ENCODE data around the gene TMBIM1.

Gene TMBIM1

DNA sequence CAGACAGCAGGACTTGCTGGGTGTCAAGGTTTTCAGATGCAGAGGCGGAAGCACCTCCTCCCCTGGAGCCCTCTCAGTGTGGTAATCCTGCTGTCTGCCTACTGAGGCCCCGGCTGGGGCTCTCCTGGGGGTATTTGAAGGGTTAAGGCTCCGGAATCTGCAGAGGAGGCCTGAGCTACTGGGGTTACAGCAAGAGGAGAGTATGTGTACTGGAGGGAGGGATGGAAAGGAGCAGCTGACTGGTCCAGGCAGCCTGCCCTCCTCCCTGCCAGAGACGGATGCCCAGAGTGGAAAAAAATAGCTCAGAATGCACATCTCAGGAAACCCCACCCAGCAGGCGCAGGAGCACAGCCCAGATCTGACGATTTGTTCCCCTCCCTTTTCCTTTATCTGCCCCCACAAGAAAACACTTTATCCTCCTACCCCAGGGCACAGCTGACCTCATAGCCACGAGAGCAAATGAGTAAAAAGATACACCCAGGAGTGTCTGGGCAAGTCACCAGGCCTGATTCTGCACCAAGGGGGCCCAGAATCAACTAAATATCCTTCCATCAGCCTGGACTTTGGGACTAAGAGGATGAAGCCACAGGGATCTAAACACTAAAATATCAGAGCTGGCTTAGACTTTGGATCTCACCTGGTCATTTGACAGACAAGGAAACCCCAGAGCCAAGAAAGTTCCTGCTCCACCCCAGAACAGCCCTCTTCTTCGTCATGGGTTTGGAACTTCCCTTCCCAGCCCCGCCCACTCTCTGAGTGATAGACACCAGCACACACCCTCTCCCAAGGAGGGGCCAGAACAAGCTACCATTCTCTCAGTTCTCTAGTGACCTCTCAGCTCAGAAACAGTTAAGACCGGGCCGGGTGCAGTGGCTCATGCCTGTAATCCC lies 5.5 kb downstream of the TMBIM1 start:
- Histone ChIP-seq H3K36me3 (ENCODE audit: control insufficient read depth, insufficient read depth, low read length, severe bottlenecking) (peaks cover 21% of the 10 kb centered on the region), H3K4me1 (ENCODE audit: control insufficient read depth, insufficient read depth, low read length) (peaks cover 89% of the 10 kb centered on the region), H3K27me3 (replicated peaks; ENCODE audit: control insufficient read depth, insufficient read depth, low read length) (no peaks in the 10 kb centered on the region), H3K4me3 (ENCODE audit: low read length) (peak overlapping the region; percentile 83), H3K9me3 (ENCODE audit: control insufficient read depth, low read length) (no peaks in the 10 kb centered on the region), H3K9ac (ENCODE audit: low read length) (peak overlapping the region; percentile 98)
- peak; percentile 97 for DNase-seq (ENCODE audit: low read depth)

DNA sequence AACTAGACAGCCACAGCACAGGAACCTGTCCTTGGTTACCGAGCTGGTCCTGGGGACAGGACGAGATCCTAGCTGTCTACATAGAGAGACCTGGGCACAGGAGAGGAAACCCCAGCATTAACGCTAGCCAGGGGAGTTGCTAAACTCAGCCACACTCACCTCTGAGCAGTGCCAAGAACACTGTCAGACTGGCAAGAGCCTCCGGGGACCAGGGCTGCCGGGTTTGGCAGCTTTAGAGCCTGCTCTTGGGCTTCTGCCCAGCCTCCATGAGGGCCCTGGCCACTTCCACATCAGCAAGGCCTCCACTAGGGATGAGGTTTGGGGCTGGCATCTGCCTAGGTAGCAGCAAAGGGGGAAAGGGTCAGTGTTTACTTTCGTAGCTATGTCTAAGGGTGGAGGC lies 6.7 kb downstream of the TMBIM1 start:
- H3K9me3 ChIP-seq (ENCODE audit: control insufficient read depth, low read length) = no peaks in the 10 kb centered on the region
- peak overlapping the region; percentile 83 for H3K4me3 ChIP-seq (ENCODE audit: low read length)
- DNase-seq (ENCODE audit: low read depth) = peak; percentile 61
- peak overlapping the region; percentile 98 for H3K9ac ChIP-seq (ENCODE audit: low read length)
- H3K27me3 ChIP-seq (replicated peaks; ENCODE audit: control insufficient read depth, insufficient read depth, low read length) = no peaks in the 10 kb centered on the region
- peaks cover 85% of the 10 kb centered on the region for H3K4me1 ChIP-seq (ENCODE audit: control insufficient read depth, insufficient read depth, low read length)
- peaks cover 29% of the 10 kb centered on the region for H3K36me3 ChIP-seq (ENCODE audit: control insufficient read depth, insufficient read depth, low read length, severe bottlenecking)

DNA sequence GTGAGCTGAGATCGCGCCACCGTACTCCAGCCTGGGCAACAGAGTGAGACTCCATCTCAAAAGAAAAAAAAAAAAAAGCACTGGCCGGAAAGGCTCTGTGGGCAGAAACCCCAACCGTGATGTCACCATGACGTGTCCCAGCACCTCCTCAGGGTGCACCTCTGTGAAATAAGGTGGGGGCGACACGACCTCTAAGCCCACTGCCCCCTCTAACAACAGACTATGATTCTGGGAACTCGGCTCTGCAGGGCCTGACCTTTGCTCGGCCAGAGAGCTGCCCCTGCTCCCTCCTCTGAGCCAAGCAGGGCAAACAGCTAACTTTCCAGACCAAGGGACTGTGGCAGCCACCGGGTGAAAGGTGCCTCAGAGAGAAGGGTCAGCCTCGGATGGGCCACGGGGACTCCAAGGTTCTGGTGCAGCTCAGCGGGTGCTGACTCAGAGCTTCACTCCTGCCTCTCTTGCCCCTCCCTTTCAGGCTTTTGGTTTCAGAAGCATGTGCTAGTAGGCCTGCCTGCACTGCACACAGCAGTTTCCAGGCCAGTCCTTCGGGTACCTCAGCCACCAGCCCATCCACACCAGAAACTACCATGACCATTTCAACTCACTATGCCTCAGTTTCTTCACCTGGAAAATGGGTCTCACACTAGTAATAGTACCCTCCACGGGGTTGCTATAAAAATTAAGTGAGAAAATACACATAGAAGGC lies 8.0 kb downstream of the TMBIM1 start:
- peaks cover 74% of the 10 kb centered on the region for H3K4me1 ChIP-seq (ENCODE audit: control insufficient read depth, insufficient read depth, low read length)
- peak overlapping the region; percentile 68 for H3K4me3 ChIP-seq (ENCODE audit: low read length)
- H3K9ac ChIP-seq (ENCODE audit: low read length) = peak overlapping the region; percentile 98
- peak; percentile 85 for DNase-seq (ENCODE audit: low read depth)
- peaks cover 43% of the 10 kb centered on the region for H3K36me3 ChIP-seq (ENCODE audit: control insufficient read depth, insufficient read depth, low read length, severe bottlenecking)
- H3K9me3 ChIP-seq (ENCODE audit: control insufficient read depth, low read length) = no peaks in the 10 kb centered on the region
- no peaks in the 10 kb centered on the region for H3K27me3 ChIP-seq (replicated peaks; ENCODE audit: control insufficient read depth, insufficient read depth, low read length)

DNA sequence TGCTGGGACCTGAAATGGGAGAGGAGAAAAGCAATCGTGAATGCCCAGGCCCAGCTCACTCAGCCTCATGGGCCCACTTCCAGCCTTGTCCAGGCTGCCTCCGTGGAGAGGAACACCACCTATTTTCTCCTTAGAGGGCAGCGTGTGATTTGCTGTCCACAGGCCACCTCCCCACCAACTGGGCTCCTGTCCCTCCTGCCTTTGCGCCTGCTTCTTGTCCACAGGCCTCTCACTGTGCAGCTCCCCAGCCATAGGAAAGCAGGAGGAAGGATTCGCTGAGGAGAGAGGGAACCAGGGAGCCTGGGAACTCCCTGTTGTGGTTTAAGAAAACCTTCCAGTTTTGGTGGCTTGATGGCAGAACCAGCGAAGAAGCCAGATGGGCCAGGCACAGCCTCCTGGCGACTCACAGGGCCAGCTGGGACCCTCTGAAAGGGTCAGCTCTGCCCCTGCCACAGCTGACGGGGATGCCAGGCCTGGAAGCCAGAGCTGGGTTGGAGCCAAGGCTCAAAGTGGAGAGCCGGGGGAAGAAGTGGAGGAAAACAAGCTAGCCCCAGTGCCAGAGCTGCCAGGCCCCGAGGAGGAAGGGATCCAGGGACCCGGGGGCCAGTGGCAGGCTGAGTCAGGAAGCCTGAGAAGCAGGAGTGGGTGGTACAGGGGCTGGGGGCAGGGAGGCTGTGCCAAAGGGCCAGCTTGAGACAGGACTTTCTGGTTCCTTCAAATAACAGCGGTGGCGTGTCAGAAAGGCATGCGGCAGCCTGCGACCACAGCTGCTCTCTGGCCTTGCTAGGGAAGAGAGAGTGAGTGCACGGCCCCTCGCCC lies 9.9 kb downstream of the TMBIM1 start:
- Histone ChIP-seq H3K4me3 (ENCODE audit: low read length) (no peak overlapping the region), H3K36me3 (ENCODE audit: control insufficient read depth, insufficient read depth, low read length, severe bottlenecking) (peaks cover 56% of the 10 kb centered on the region), H3K4me1 (ENCODE audit: control insufficient read depth, insufficient read depth, low read length) (peaks cover 59% of the 10 kb centered on the region), H3K9ac (ENCODE audit: low read length) (peak overlapping the region; percentile 98), H3K27me3 (replicated peaks; ENCODE audit: control insufficient read depth, insufficient read depth, low read length) (no peaks in the 10 kb centered on the region), H3K9me3 (ENCODE audit: control insufficient read depth, low read length) (no peaks in the 10 kb centered on the region)
- no peak for DNase-seq (ENCODE audit: low read depth)

DNA sequence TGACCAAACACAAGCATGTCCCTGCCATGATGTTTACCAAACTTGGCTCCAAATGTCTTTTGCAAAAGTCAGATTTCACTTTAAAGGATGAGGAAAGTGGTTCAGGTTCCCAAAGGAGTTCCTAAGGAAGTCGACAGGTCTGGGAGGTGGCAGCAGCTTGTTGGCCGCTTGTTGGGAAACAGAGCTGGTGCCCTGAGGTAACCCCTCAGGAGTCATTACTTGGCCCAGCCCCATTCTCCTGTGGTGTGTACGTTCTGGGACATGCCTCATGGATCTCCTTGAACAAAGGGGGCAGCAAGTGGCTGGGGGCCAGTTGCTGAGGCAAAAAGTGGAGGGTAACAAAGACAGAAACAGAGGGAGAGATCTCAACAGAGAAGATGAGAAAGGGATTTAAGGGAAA lies 10.9 kb downstream of the TMBIM1 start:
- no peaks in the 10 kb centered on the region for H3K9me3 ChIP-seq (ENCODE audit: control insufficient read depth, low read length)
- peaks cover 51% of the 10 kb centered on the region for H3K4me1 ChIP-seq (ENCODE audit: control insufficient read depth, insufficient read depth, low read length)
- no peak overlapping the region for H3K4me3 ChIP-seq (ENCODE audit: low read length)
- no peak for DNase-seq (ENCODE audit: low read depth)
- peaks cover 66% of the 10 kb centered on the region for H3K36me3 ChIP-seq (ENCODE audit: control insufficient read depth, insufficient read depth, low read length, severe bottlenecking)
- no peaks in the 10 kb centered on the region for H3K27me3 ChIP-seq (replicated peaks; ENCODE audit: control insufficient read depth, insufficient read depth, low read length)
- H3K9ac ChIP-seq (ENCODE audit: low read length) = peak overlapping the region; percentile 98

DNA sequence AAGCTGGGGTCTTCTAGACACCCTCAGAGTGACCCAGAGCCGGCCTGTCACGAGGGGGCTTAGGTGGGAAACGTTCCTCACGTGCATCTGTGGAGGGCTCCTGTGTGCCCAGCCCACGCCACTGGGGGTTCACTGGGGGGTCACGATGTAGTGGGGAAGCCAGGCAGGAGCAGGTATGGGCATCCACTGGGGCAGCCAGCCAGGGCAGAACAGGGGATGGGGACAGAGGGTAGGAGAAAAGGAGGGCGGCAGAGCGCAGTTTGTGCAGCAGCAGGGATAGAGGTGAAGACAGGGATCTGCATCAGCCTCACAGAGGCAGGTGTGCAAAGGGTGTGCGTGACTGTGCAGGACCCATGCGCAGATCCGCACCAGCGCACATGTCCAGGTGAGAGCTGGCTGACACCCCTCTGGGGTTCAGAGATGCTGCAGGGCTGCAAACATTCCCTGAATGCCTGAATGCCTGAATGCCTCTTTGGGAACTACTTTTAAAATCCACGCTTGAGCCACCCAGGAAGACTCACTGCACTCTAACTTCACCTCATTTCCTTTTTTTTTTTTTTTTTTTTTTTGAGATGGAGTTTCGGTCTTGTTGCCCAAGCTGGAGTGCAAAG lies 11.9 kb downstream of the TMBIM1 start:
- H3K27me3 ChIP-seq (replicated peaks; ENCODE audit: control insufficient read depth, insufficient read depth, low read length) = no peaks in the 10 kb centered on the region
- no peak overlapping the region for H3K4me3 ChIP-seq (ENCODE audit: low read length)
- no peak for DNase-seq (ENCODE audit: low read depth)
- H3K4me1 ChIP-seq (ENCODE audit: control insufficient read depth, insufficient read depth, low read length) = peaks cover 41% of the 10 kb centered on the region
- no peaks in the 10 kb centered on the region for H3K9me3 ChIP-seq (ENCODE audit: control insufficient read depth, low read length)
- peaks cover 77% of the 10 kb centered on the region for H3K36me3 ChIP-seq (ENCODE audit: control insufficient read depth, insufficient read depth, low read length, severe bottlenecking)
- no peak overlapping the region for H3K9ac ChIP-seq (ENCODE audit: low read length)

DNA sequence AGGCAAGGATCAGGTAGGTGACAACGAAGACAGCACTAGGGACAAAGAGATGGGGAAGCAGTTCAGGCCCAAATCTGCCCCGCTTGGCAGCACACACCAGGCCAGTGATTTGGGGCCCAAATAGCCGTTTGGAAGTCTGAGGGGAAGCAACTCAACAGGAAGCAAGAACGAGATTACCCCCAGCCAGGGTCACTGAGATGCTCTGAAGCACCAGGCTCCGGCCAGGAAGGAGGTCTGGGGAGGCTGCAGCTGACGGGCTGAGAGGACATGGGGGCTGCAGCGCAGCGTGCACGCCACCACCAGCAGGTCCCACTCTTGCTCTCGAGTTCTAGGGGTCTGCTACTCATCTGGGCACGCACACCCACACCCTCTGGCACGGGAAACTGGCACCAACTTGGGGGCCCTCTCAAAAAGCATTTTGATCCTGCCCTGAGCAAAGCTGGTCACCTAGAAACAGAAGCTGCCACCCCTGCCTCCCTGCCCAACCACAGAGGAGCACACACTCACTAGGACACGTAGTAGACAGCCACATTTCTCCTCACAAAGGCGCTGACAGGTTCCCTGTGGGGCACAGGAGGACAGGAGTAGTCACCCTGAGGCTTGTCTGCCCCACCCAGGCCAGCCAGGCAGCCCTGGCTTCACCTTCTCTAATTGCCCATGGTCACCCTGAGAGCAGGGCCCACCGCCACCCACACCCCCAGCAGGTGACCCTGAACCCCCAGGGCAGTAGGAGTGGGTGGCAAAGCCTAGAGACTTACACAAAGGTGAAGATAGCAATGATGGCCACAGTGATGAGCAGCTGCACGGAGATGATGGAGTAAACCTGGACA lies 13.6 kb downstream of the TMBIM1 start:
- Histone ChIP-seq H3K9ac (ENCODE audit: low read length) (no peak overlapping the region), H3K27me3 (replicated peaks; ENCODE audit: control insufficient read depth, insufficient read depth, low read length) (no peaks in the 10 kb centered on the region), H3K4me1 (ENCODE audit: control insufficient read depth, insufficient read depth, low read length) (peaks cover 41% of the 10 kb centered on the region), H3K4me3 (ENCODE audit: low read length) (no peak overlapping the region), H3K9me3 (ENCODE audit: control insufficient read depth, low read length) (no peaks in the 10 kb centered on the region), H3K36me3 (ENCODE audit: control insufficient read depth, insufficient read depth, low read length, severe bottlenecking) (peaks cover 93% of the 10 kb centered on the region)
- DNase-seq (ENCODE audit: low read depth) = no peak

DNA sequence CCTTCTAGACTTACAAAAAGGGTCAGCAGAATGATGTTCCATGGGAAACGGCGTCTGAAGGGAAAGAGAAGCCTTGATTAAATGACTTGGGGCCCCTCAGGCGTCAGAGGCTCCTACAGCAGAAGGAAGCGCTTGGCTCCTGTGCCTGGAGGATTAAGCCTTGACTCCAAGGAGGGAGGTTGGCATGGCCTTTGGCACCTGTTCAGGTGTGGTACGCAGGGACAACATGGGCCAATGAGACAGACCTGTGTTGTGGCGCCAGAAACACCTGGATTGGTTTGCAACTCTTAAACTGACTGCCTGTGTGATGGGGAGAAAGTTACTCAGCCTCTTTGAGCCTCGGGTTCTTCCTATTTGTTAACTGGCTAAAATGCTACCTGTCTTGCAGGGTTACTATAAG lies 14.4 kb downstream of the TMBIM1 start:
- DNase-seq (ENCODE audit: low read depth) = no peak
- Histone ChIP-seq H3K9me3 (ENCODE audit: control insufficient read depth, low read length) (no peaks in the 10 kb centered on the region), H3K4me1 (ENCODE audit: control insufficient read depth, insufficient read depth, low read length) (peaks cover 39% of the 10 kb centered on the region), H3K9ac (ENCODE audit: low read length) (peak overlapping the region; percentile 10), H3K4me3 (ENCODE audit: low read length) (no peak overlapping the region), H3K27me3 (replicated peaks; ENCODE audit: control insufficient read depth, insufficient read depth, low read length) (no peaks in the 10 kb centered on the region), H3K36me3 (ENCODE audit: control insufficient read depth, insufficient read depth, low read length, severe bottlenecking) (peaks cover 88% of the 10 kb centered on the region)

DNA sequence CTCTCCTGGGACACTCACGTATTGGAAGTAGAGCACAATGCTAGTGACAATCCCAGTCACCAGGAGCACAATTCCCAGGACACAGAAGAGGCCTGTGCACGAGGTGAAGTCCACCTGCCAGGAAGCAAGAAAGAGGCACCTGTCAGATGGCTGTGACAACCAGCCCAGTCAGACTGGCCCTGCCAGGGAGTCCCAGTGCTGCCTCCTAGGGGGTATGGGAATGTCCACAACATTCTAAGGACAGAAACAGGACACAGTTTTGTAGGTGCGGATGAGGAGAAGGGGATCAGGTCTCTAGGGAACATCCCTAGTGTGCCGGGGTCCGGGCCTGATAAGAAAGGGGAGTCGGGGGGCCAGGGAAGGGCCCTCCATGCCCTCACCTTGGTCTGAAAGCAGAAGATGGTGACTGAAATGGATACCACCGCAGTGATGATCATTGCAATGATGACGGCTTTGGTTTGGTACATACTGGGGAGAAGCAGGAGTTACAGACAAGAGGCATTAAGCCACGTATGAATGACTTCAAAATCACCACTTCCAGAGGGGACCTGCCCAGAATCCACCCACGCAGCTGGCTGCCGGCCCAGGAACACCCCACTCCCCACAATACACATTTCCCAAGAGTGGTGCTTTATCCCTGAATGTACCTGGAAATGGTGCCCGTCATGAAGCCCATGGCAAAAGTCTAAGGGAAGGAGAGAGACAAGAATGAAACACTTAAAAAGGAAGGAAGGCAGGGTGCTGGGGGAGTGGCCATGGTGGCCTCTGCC lies 15.1 kb downstream of the TMBIM1 start:
- no peak for DNase-seq (ENCODE audit: low read depth)
- Histone ChIP-seq H3K4me3 (ENCODE audit: low read length) (no peak overlapping the region), H3K36me3 (ENCODE audit: control insufficient read depth, insufficient read depth, low read length, severe bottlenecking) (peaks cover 81% of the 10 kb centered on the region)

More for the DNA sequence above, 15.1 kb downstream of the TMBIM1 start:
- peak overlapping the region; percentile 10 for H3K9ac ChIP-seq (ENCODE audit: low read length)
- H3K9me3 ChIP-seq (ENCODE audit: control insufficient read depth, low read length) = no peaks in the 10 kb centered on the region
- H3K4me1 ChIP-seq (ENCODE audit: control insufficient read depth, insufficient read depth, low read length) = peaks cover 39% of the 10 kb centered on the region
- no peaks in the 10 kb centered on the region for H3K27me3 ChIP-seq (replicated peaks; ENCODE audit: control insufficient read depth, insufficient read depth, low read length)
